Gastroesophageal sphincter (tissue), 4 donors: ENCODE measurements around the gene THSD7A. TPM values are rescaled to one million over a fixed set of nuclear protein-coding genes. Genes with fewer than 3 reads are reported as not detected.

Experiments used
- ATAC-seq: fragments of 150-250 bp; one replicate; pipeline ENCODE4 v1.9.1; 2016; ENCODE audit warnings: mild to moderate bottlenecking, moderate library complexity
- H3K27ac ChIP-seq, 4 donors: fragments of 200-600 bp; sonication (generic) in 3 of 4; 1 replicate in 3 of 4; 2 replicates in 1 of 4; pipeline ENCODE4 v1.5.1; 2016 to 2019
- H3K27me3 ChIP-seq: fragments of 200-600 bp; sonication (generic); one replicate; pipeline ENCODE4 v1.5.1; 2019
- H3K36me3 ChIP-seq, 2 donors: fragments of 200-600 bp; sonication (generic); one replicate each; pipeline ENCODE4 v1.5.1; 2019; ENCODE audit warnings: control low read depth in 1 of 2
- H3K4me1 ChIP-seq, 3 donors: fragments of 200-600 bp; sonication (generic); 1 replicate in 2 of 3; 2 replicates in 1 of 3; pipeline ENCODE4 v1.5.1; 2016 to 2019; ENCODE audit warnings: control low read depth in 2 of 3
- H3K4me3 ChIP-seq, 2 donors: fragments of 200-600 bp; sonication (generic); one replicate each; pipeline ENCODE4 v1.5.1; 2019; ENCODE audit warnings: mild to moderate bottlenecking in 1 of 2, moderate library complexity in 1 of 2
- H3K9me3 ChIP-seq, 3 donors: fragments of 200-600 bp; sonication (generic); one replicate each; pipeline ENCODE4 v1.5.1; 2017 to 2019; ENCODE audit warnings: control low read depth in 2 of 3
- CTCF ChIP-seq, 4 experiments: fragments of 200-600 bp in 2 of 4; fragments of 450-650 bp in 2 of 4; sonication (generic) in 1 of 4; IDR thresholded peaks; one replicate each; pipeline ENCODE4 v1.5.1; 2017 to 2019; ENCODE audit warnings: antibody characterized with exemption in 4 of 4, mild to moderate bottlenecking in 2 of 4, moderate library complexity in 2 of 4
- EP300 ChIP-seq: sonication (generic); formaldehyde crosslinking; IDR thresholded peaks from one replicate; pipeline ENCODE4 v1.6.1; 2017; ENCODE audit warnings: antibody characterized with exemption, mild to moderate bottlenecking
- POLR2A ChIP-seq, 2 donors: fragments of 450-650 bp; IDR thresholded peaks; one replicate each; pipeline ENCODE4 v1.6.1; 2017; ENCODE audit warnings: antibody characterized with exemption in 2 of 2, mild to moderate bottlenecking in 2 of 2, moderate library complexity in 1 of 2
- POLR2AphosphoS5 ChIP-seq: sonication (generic); formaldehyde crosslinking; IDR thresholded peaks from one replicate; pipeline ENCODE4 v1.6.1; 2017; ENCODE audit warnings: antibody characterized with exemption
- WGBS, 2 donors: methylation state at CpG; one replicate each; pipeline ENCODE4 v1.1.5; 2018; ENCODE audit warnings: low coverage in 1 of 2; 5-methylcytosine and 5-hydroxymethylcytosine counted together
- total RNA-seq, 4 donors: library from RNA; depleted of rRNA; stranded (reverse); fragments of >200 nt; gene quantifications; one replicate each; pipeline ENCODE4 v1.1.0, GENCODE V29; 2016

THSD7A gene
- total RNA-seq, 4 donors from 2014 or later: 2.9 to 6.2 (median 3.9) TPM

- TF ChIP-seq POLR2AphosphoS5 (no peak), POLR2A (IDR thresholded peaks at IDR 0.05) (no peak), CTCF (IDR thresholded peaks at IDR 0.05) (no peak), EP300 (no peak)
- Histone ChIP-seq H3K36me3 (no peaks in the 10 kb centered on the region), H3K9me3 (no peaks in the 10 kb centered on the region), H3K27ac (no peak overlapping the region), H3K27me3 (no peaks in the 10 kb centered on the region), H3K4me1 (no peaks in the 10 kb centered on the region), H3K4me3 (no peak overlapping the region)
- no peak for ATAC-seq
- 83 to 94% methylated on average over 2 to 3 of the region's 3 CpGs for WGBS, 2 donors
These were observed 141.6 kb downstream of the THSD7A start for GRCh38 chr7:11690395-11690794.

GRCh38 chr7:11689096-11689495 is 142.9 kb downstream of the THSD7A start:
- TF ChIP-seq POLR2A (IDR thresholded peaks at IDR 0.05) (no peak), POLR2AphosphoS5 (no peak), EP300 (no peak), CTCF (IDR thresholded peaks at IDR 0.05) (no peak)
- no peak overlapping the region for H3K4me3 ChIP-seq
- WGBS, 2 donors: 61 to 75% methylated on average over 2 of the region's 2 CpGs
- peaks cover 0 to 12% (median 0%) of the 10 kb centered on the region in 3 donors for H3K9me3 ChIP-seq
- no peak overlapping the region for H3K27ac ChIP-seq
- no peak for ATAC-seq
- no peaks in the 10 kb centered on the region for H3K4me1 ChIP-seq
- H3K36me3 ChIP-seq: no peaks in the 10 kb centered on the region
- H3K27me3 ChIP-seq: no peaks in the 10 kb centered on the region

DNA sequence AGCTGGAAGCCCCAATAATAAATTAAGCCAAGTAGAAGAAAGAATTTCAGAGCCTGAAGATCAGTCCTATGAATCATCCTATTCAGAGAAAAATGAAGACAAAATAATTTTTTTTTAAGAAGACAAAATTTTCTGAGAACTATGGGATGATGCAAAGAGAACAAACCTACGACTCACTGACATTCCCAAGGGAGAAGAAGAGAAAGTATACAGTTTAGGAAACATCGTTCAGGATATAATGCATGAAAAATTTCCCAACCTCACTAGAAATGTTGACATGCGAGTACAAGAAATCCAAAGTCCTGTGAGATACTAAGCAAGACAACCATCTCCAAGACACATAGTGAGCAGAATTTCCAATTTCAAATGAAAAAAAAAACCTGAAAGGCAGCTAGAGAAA is 150.5 kb downstream of the THSD7A start:
- no peaks in the 10 kb centered on the region for H3K4me1 ChIP-seq
- H3K36me3 ChIP-seq: no peaks in the 10 kb centered on the region
- TF ChIP-seq CTCF (IDR thresholded peaks at IDR 0.05) (no peak), POLR2A (IDR thresholded peaks at IDR 0.05) (no peak), EP300 (no peak), POLR2AphosphoS5 (no peak)
- H3K27me3 ChIP-seq: no peaks in the 10 kb centered on the region
- H3K27ac ChIP-seq: no peak overlapping the region
- 75 to 90% methylated on average over 3 of the region's 3 CpGs for WGBS, 2 donors
- no peak overlapping the region for H3K4me3 ChIP-seq
- ATAC-seq: no peak
- peaks cover 0 to 58% (median 0%) of the 10 kb centered on the region in 3 donors for H3K9me3 ChIP-seq

- H3K27ac ChIP-seq: no peak overlapping the region
- H3K9me3 ChIP-seq: peaks cover 0 to 39% (median 0%) of the 10 kb centered on the region in 3 donors
- ATAC-seq: no peak
- no CpG with 5 or more reads among the region's 5 CpGs for WGBS, 2 donors
- no peaks in the 10 kb centered on the region for H3K4me1 ChIP-seq
- H3K27me3 ChIP-seq: no peaks in the 10 kb centered on the region
- TF ChIP-seq POLR2A (IDR thresholded peaks at IDR 0.05) (no peak), CTCF (IDR thresholded peaks at IDR 0.05) (no peak), EP300 (no peak), POLR2AphosphoS5 (no peak)
- no peaks in the 10 kb centered on the region for H3K36me3 ChIP-seq
- H3K4me3 ChIP-seq: no peak overlapping the region
These were observed 156.8 kb downstream of the THSD7A start for GRCh38 chr7:11675163-11675562.

DNA sequence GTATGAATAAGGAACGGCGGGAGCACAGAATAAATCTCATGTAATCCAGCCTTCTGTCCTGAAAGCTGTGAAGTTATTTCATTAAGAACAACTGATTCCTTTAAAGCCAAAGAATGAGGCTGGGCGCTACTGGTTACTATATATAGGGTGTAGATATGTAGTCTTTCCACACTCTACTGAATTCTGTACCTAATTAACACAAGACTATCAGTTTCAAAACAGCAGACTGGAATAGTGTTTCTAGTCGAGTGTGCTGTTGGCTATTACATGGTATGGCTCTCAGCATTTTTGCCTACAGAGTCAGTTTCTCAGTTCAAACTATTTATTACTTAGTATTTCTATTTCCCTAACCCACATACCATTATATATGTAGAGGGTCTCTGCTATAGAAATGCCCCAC is 163.3 kb downstream of the THSD7A start:
- no peaks in the 10 kb centered on the region for H3K9me3 ChIP-seq
- H3K4me3 ChIP-seq: no peak overlapping the region
- no peaks in the 10 kb centered on the region for H3K4me1 ChIP-seq
- 76 to 81% methylated on average over 4 of the region's 4 CpGs for WGBS, 2 donors
- H3K27me3 ChIP-seq: no peaks in the 10 kb centered on the region
- TF ChIP-seq EP300 (no peak), POLR2A (IDR thresholded peaks at IDR 0.05) (no peak), CTCF (IDR thresholded peaks at IDR 0.05) (no peak), POLR2AphosphoS5 (no peak)
- no peaks in the 10 kb centered on the region for H3K36me3 ChIP-seq
- ATAC-seq: no peak
- no peak overlapping the region for H3K27ac ChIP-seq
